ENCODE data around the gene GSG1L.
"Not testable (repeated sequence)": the region's sequence is repeated elsewhere in the genome, so short reads cannot be mapped to it uniquely, and the experiment has no call there.

The GSG1L gene

DNA sequence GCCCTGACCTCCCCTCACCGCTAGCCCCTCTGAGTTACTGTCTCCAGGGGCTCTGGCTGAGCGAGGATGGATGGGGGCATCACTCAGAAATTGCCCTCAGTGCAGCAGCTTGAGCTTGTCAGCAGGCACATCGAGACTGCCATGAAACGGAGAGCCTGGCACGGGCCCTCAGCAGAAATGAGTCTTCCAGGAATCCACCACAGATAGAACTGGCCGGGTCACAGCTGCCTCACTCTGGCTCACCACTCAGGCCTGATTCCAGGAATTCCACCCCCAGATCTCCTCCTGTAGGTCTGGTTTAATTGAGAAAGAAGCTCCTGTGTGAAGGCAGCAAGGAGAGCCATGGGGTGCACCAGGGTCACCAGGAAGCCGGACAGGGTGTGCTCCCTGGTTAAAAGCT, 85.5 kb downstream of the GSG1L start:
- DNase-seq: no peak

DNA sequence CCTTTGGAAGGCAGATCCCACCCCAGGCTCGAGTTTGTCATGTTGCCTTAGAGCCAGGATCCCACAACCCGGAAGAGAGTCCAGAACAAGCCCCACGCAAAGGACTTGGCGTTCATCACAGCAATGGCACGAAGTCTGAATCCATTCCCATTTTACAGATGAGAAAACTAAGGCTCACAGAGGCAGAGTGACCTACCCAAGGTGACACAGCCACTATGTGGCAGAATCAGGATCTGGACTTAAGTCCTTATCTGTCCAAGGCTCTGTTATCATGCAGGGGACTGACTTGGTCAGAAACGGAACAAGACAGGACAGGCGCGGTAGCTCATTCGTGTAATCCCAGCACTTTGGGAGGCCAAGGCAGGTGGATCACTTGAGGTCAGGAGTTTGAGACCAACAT, 86.5 kb downstream of the GSG1L start:
- no peak for DNase-seq

DNA sequence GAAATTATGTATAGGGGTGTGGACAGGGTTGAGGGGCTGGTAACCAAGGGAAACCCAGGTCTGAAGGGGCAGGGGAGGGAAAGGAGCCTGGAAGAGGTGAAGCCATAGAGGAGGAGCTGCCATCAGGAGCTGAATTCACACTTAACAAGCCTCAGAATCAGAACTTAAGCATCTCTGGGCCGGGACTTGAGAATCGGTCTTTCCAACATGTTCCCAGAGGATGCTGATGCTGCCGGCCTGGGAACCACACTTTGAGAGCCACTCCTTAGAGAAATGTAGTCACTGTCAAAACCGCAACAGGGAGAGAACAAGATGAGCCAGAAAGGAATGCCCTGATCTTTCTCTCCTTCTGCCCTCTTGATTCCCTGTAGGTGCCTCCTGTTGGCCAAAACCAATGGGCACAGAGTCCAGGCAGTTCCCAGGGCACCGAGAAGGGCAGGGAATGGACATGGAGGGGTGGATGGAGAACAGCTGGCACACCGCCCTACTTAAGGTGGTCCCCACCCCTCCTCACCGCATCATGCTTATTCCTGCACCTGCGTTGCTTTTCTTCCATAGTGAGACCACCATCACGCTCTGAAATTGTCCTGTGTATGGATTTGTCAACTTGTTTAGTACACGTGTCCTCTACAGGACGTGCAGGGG, 88.5 kb downstream of the GSG1L start:
- no peak for DNase-seq

DNA sequence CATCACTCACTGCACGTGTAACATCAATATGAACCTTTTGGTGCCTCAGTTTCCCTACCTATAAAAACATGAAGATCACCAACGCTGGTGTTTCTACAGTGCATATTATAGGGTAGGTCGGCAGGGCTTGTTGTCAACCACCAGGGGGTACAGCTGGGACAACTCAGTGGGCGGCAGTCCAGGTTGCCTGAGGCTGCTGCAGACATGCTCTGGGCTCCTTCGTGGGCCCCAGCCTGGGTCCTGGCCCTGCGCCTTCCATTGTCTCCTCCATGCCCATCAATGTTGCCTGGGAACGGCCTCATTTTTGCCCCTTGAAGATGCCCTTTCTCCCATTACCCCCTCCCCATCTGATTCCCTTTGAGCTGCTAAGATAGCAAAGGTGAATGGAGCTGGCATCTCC, 89.8 kb downstream of the GSG1L start:
- DNase-seq: no peak

DNA sequence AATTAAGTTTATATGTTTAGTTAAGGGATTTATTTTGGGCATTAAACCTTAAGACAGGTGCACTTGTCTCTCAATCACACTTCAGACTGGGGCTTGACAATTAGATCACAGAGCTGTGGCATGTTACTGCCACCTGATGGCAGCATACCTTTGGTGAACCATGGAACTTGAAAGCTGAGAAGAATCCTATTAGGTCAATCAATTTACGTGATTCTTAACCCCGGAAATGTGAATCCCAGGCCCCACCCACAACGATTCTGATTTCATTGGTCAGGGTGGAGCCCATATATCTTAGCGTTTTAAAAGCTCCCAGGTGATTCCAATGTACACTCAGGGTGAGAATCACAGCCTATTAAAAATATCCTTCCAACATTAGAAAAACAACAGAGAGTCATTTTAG, 91.0 kb downstream of the GSG1L start:
- peak; percentile 54 for DNase-seq

DNA sequence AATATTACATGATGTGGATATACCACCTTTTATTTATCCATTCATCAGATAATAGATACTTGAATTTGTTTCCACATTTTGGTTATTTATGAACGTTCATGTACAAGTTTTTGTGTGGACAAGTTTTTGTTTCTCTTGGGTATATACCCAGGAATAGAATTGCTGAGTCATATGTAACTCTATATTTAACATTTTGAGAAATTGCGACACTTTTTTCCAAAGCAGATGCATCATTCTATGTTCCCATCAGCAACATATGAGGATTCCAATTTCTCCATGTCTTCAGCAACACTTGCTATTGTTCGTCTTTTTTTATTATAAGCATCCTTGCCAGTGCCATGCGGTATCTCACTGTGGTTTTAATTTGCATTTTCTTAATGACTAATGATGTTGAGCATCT, 93.9 kb downstream of the GSG1L start:
- DNase-seq: no peak

DNA sequence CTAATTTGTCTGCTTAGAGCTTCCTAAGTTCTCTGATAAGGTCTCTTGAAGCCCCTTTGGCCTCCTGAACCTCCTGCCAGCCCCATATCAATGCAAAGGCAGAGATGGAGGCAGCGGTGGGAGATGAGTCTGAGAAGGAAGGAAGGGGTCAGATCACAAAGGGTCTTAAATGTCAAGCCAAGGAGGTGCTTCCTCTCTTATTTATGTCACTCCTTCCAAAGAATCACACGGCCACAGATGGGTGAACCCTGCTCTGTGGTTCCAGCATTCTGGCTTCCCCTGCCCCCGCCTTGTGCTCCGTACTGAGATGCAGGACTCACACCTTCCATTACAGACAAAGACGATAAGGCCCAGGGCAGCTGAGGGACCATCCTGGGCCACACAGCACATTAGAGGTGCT, 96.3 kb downstream of the GSG1L start:
- DNase-seq: no peak

DNA sequence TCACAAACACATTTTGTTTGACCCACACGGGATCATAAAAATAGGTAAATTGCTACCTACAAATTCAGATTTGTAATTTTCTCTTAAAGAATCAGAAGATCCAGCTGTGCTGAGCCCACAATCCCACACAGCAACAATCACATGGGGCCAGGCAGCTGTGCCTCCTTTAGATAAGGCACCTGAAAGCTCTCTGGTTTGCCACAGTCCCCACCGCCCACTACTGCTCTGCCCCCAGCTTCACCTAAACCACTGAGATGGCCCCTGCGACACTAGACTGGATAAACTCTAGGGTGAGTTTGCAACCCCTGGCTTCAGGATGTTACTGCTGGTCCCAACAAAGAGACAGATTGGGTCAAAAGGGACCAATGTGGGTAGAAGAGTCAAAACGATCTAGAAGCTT, 96.8 kb downstream of the GSG1L start:
- no peak for DNase-seq

DNA sequence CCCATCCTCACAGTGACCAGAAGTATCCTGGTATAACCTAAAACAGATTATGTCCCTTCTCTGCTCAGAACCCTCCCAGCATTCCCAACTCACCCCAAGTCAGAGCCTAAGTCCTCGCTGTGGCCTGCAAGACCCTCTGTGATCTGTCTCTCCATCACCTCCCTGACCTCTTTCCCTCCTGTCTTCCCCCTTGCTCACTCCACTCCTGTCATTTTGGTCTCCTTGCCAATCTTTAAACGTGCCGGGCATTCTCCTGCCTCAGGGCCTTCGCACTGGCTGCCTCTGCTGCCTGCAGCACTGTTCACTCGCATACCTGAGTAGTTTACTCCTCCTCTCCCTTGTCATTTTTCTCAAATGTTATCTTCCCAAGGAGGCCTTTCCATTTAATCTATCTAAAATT, 97.7 kb downstream of the GSG1L start:
- DNase-seq: no peak

DNA sequence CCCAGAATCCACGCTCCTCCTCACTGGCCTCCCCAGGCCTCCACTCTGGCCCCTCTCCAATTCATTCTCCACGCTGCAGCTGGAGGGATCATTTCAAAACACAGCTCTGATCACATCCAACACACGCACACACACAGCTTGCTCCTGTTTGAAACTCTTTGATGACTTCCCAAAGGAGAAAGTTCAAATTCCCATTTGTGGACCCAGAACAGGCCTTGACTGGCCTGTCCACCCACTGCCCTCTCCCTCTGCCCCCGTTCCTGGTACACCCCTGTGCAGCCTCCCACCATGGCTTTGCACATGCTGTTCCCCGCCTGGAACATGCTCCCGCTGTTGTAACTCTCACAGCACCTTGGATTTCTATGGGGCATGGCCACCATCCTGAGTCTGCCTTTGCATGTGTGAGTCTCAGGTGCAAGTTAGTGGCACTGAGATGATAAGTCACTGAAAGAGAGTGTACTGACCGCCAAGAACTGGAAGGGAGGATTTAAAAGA, 100.0 kb downstream of the GSG1L start:
- no peak for DNase-seq

DNA sequence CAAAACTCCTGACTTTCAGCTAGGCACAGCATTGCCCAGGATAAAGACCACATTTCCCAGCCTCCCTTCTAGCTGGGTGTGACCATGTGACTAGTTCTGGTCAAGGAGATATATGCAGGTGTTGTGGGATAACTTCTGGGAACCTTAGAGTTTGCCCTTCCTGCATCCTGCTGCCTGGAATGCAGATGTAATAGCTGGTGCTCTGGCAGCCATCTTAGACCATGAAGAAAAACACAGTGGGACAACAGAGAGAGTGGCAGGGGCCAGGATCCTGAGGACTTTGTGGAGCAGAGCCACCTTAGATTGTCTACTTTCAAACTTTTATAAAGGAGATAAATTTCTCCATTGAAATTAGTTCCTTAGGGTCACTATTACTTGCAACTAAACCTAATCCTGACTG, 101.3 kb downstream of the GSG1L start:
- DNase-seq: no peak

DNA sequence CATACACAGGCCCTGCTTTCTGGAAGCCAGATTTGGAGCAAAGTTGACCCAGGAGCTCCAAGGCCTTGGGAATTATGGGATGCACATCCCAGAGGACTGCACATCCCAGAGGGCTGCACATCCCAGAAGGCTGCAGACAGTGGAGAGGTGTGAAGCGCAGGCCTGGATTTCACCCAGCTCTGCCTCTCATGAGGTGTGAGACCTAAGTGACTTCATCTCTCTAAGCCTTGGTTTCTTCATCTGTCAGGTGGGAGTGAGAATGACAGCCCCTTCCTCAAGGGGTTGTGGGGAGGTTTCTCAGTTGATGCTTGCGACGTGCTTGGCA, 102.3 kb downstream of the GSG1L start:
- no peak for DNase-seq

DNA sequence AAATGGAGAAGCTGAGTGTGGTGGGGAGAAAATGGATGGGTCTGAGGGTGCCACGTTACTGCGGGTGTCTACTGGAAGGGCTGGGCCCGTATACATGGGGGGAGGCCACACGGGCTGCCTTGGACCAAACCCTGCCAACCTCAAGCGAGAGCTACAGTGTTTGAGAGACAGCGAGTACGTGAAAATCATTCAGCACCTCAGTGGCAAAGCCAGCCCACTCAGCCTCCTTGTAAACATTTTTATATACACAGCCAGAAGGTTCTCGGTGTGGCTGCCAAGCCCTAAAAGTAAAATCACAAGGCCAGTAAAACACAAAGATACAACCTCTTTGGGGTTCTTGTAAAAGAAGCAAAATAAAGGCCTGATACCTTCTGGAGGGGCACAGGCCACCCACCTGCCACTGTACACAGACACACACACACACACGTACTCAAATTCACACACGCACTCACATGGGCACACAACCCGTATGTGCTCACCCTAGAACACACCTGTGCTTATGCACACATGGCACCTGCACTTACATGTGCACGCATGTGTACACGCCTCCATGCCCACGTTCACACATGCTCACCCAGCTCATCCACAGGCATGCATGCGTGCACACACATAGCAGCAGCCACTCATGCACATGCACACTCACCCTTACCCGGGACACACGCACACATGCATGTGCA, 102.8 kb downstream of the GSG1L start:
- DNase-seq: no peak

DNA sequence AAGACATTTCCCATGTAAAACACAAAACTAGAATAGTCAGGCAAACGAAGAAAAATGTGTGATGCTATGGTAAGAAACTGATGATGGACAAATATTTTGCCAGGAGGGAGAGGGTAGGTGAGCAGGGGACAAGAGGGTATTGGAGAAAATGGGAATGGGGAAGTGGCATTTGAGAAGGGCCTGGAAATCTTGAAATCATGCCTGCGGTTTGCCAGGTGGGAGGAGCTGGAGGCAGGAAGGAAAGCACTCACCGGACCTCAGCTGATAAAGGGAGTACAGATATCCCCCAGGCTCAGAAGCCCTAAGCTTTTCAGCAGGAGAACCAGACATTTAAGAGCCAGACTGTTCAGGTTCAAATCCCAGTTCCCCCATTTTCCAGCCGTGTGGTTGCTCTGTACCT, 103.6 kb downstream of the GSG1L start:
- no peak for DNase-seq

DNA sequence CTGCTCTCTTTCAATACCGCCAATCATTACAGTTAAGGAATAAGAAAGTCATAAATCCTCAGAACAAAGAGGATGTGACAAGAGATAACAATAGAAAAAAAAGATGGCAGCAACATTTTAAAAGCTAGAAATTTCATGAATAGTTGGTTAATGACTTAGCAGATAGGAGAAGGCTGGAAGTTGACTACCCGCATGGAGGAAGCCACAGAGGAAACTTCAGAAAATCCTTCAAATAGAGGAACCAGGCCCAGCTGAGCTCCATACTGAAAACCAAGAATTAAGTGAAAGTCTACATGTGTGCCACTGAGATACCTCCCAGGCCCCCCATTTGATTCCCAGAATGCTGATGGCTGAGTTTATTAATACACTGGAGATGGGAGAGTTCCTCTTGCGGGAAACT, 109.3 kb downstream of the GSG1L start:
- DNase-seq: no peak

DNA sequence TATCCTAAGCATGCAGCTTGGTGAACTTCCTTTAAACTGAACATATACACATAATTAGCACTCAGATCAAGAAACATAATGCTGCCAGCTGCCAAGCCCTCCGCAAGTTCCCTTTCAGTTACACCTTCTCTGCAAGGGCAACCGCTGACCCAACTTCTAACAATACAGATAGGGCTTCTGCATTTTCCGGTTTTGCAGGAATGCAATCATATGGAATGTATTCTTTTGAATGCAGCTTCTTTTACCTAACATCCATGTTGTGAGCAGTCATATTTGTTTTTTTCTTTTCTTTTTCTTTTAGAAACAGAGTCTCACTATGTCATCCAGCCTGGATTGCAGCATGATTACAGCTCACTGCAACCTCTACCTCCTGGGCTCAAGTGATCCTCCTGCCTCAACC, 110.7 kb downstream of the GSG1L start:
- DNase-seq: no peak

DNA sequence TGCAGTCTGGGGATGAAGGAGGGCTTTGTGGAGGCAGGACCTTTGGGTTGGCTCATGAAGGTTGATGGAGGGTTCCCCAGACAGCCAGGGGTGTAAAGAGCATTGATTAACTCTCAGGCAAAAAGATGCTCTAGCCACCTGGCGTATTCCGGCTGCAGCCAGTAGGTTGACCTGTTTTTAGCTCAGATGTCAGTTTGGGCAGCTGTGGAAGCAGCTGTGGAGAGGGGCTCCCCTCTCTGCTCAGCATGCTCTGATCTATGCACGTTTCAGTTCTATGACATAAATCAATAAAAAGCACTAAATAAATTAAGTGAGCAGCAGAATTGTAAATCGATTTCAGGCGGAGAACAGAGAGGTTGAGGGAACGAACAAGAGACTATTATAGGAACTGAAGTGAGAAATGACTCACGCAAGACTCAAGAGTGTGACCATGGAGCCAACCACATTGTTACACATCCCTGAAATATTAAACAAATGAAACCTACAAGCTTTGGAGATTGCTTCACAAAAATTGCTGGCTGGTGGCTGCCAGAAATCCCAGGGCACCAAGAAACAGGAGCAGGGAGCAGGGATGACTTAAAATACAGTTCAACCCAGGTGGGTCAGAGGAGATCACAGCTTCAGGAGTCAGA, 111.9 kb downstream of the GSG1L start:
- no peak for DNase-seq

DNA sequence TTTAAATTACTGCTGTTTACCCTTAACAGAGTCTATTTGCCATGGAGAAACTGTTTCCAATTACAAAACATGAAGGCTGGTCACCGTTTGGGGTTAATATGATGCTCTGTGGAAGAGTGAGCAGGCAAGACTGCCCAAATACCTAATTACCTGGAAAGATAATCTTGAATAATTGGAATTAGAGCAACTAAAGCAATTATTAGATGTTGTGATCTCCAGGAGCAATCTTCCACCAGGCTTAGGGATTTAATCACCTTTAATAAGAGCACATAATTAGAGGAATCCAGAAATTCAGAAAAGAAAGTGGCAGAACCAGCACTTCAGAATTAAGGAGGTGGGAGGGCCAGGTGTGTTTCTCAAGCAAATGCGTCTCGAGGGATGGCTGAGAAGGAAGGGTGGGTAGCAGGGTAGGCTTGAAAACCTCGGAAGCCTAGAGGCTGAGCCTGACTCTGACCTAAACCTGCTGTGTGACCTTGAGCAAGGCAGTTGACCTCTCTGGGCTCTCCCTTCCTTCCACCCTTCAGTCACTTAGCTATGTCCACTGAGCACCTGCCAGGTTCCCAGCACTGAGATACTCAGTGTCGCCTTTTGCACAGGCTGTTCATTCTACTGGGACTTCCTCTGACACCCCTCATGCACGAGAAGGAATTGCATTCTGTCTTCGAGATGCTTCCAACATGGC, 113.2 kb downstream of the GSG1L start:
- DNase-seq: no peak

DNA sequence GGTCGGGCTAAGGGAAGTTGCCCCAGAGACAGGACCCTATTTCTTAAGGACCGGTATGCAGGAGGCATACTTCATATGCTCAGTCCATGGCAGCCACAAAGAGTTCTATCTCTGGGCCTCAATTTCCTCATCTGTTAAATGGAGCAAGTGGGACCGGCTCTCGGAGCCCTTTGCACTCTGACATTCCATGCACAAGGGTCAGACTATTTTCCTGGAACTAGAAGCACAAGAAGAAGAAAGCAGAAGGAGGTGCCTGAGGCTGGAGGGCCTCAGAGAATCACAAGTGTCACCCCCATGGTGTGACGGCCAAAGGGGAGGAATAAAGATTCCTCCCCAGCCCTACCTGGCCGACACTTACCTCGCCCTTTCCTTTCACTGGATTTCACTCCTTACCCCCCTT, 115.8 kb downstream of the GSG1L start:
- no peak for DNase-seq

DNA sequence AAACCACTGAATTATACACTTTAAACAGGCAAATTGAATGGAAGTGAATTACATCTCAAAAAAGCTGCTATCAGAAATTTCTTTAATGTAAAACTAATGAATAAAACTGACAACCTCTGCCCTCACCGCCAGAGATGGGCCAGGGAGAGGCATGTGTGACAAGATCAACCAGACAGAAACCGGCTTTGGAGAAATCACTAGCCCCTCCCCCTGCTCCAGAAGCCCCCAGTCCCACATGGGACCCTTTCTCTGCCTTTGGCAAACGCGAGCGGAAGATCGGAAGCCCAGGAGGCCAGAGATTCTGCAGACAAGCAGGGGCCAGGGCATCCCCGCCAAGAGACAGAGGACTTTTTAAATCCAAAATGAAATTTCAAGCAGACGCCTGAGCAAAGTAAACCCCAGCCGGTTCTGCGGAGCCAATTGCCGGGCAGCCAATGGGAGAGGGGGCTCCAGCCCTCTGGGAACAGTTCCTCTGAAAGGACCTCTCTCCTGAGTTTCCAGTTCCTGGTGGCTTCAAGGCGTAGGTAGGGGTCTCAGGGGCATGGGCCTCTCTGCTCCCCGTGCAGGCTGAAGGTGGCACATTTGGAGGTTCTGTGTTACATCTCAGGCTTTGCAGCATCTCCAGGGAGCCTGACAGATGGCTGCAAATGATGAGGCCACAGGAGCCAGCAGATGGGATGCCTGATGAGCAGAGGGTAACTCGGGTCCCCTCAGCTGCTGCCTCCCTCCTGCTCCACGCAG, 118.1 kb downstream of the GSG1L start:
- peak; percentile 86 for DNase-seq

DNA sequence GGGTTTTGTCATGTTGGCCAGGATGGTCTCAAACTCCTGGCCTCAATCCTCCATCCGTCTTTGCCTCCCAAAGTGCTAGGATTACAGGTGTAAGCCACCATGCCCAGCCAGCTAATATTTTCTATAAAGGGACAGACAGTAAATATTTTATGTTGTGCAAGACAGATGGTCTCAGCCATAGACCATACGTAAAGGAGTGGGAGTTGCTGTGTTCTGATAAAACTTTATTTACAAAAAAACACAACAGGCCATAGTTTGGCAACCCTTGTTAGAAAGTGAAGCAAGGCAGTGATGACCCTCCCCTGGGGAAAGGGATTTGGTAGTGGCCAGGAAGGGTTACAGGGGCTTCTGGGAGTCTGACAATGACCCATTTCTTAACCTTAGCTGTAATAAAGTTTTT, 119.7 kb downstream of the GSG1L start:
- no peak for DNase-seq

DNA sequence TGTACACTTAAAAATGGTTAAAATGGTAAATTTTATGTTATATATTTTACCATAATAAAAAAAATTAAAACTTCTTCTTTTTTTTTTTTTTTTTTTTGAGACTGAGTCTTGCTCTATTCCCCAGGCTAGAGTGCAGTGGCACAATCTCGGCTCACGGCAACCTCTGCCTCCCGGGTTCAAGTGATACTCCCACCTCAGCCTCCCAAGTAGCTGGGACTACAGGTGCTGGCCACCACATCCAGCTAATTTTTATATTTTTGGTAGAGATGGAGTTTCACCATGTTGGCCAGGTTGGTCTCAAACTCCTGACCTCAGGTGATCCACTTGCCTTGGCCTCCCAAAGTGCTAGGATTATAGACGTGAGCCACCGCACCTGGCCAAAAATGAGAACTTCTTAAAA, 121.4 kb downstream of the GSG1L start:
- not testable (repeated sequence) for DNase-seq

DNA sequence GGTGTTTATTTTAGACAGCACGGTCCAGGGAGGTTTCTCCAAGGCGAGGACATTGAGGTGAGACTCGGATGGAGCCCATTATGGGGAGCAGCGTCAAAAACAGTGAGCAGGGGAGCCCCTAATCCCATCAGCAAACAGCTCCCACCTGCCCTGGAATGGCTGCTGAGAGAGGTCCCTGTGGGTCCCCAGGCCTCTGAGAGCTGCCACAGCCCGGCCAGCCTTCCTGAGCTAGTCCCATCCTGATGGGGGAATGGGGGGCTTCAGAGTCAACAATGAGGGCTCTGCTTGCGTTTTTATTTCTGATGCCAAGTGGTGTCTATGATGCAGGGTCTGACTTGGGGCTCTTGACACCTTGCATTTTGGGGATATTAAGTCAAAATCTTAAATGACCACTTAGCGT, 128.4 kb downstream of the GSG1L start:
- no peak for DNase-seq

Data from DMS 273 treated with DMSO at 0.1 percent for 48 hours (cell line).